ENCODE data around the gene LEF1. TPM values are rescaled to one million over a fixed set of nuclear protein-coding genes. Genes with fewer than 3 reads are reported as not detected.
A peak's percentile ranks its signal among the peaks of the same experiment; 100 is the strongest.

Gene LEF1
- polyA plus RNA-seq = 8.5 TPM
- long read RNA-seq, donor 1 = 0 reads
- long read RNA-seq, donor 2, partial matches to known transcripts = 0 of 1 reads
- long read RNA-seq, donor 2, other reads (novel, unspliced or antisense) = 0 of 1 reads
- long read RNA-seq, donor 3 = 0 reads
- long read RNA-seq, donor 4 = 0 reads
- long read RNA-seq, donor 5 = 0 reads
- long read RNA-seq, donor 6, partial matches to known transcripts = 0 of 2 reads
- long read RNA-seq, donor 6, other reads (novel, unspliced or antisense) = 0 of 2 reads
- long read RNA-seq, donor 7, partial matches to known transcripts = 0 of 1 reads
- long read RNA-seq, donor 7, other reads (novel, unspliced or antisense) = 0 of 1 reads
- long read RNA-seq, donor 8, partial matches to known transcripts = 0 of 1 reads
- long read RNA-seq, donor 8, other reads (novel, unspliced or antisense) = 0 of 1 reads
- long read RNA-seq, donor 9, partial matches to known transcripts = 0 of 1 reads
- long read RNA-seq, donor 9, other reads (novel, unspliced or antisense) = 0 of 1 reads
- long read RNA-seq, donor 10, partial matches to known transcripts = 0 of 2 reads
- long read RNA-seq, donor 10, other reads (novel, unspliced or antisense) = 0 of 2 reads
- long read RNA-seq, donor 11 = 0 reads

- Histone ChIP-seq H3K27ac (ENCODE audit: low read length) (no peak within 1 kb of the TSS), H3K4me1 (ENCODE audit: control insufficient read depth, insufficient read depth, low read length) (peaks cover 24% of the 10 kb centered on the region), H3K27me3 (ENCODE audit: control insufficient read depth, insufficient read depth, low read length) (peaks cover 96% of the 10 kb centered on the region)
Measured at GRCh38 chr4:108168671-108169523, at the start of gene LEF1. Gene LEF1 (minus strand): TSS chr4:108168932. CDS start chr4:108167767, 1,165 bp downstream.

GRCh38 chr4:108216510-108216909 is 47.8 kb upstream of the LEF1 start:
- H3K4me3 ChIP-seq (ENCODE audit: low read length) = no peak overlapping the region
- no peaks in the 10 kb centered on the region for H3K27me3 ChIP-seq (ENCODE audit: control insufficient read depth, insufficient read depth, low read length)
- peaks cover 4% of the 10 kb centered on the region for H3K4me1 ChIP-seq (ENCODE audit: control insufficient read depth, insufficient read depth, low read length)
- no peaks in the 10 kb centered on the region for H3K9me3 ChIP-seq (ENCODE audit: control insufficient read depth, low read depth, low read length)
- no peaks in the 10 kb centered on the region for H3K36me3 ChIP-seq (ENCODE audit: control insufficient read depth, insufficient read depth, low read length)
- no peak for DNase-seq
- no peak overlapping the region for H3K27ac ChIP-seq (ENCODE audit: low read length)

More at GRCh38 chr4:108168671-108169523, at the start of gene LEF1:
- Histone ChIP-seq H3K4me3 (ENCODE audit: low read length) (peak within 1 kb of the TSS; percentile 42), H3K36me3 (ENCODE audit: control insufficient read depth, insufficient read depth, low read length) (no peaks in the 10 kb centered on the region), H3K9me3 (ENCODE audit: control insufficient read depth, low read depth, low read length) (peaks cover 3% of the 10 kb centered on the region)
- peak in 1 of 2 donors; percentile 68 for DNase-seq
- 20% methylated on average over 1 of the region's 61 CpGs for WGBS (ENCODE audit: insufficient coverage, low lambda C conversion rate)

GRCh38 chr4:108215055-108215454 is 46.3 kb upstream of the LEF1 start:
- Histone ChIP-seq H3K27ac (ENCODE audit: low read length) (no peak overlapping the region), H3K4me1 (ENCODE audit: control insufficient read depth, insufficient read depth, low read length) (peaks cover 4% of the 10 kb centered on the region), H3K36me3 (ENCODE audit: control insufficient read depth, insufficient read depth, low read length) (no peaks in the 10 kb centered on the region), H3K4me3 (ENCODE audit: low read length) (no peak overlapping the region), H3K9me3 (ENCODE audit: control insufficient read depth, low read depth, low read length) (no peaks in the 10 kb centered on the region), H3K27me3 (ENCODE audit: control insufficient read depth, insufficient read depth, low read length) (no peaks in the 10 kb centered on the region)
- peak; percentile 19 to 49 for DNase-seq
- no CpG with 5 or more reads among the region's 4 CpGs for WGBS (ENCODE audit: insufficient coverage, low lambda C conversion rate)

GRCh38 chr4:108213723-108214122 is 45.0 kb upstream of the LEF1 start:
- Histone ChIP-seq H3K4me1 (ENCODE audit: control insufficient read depth, insufficient read depth, low read length) (peaks cover 4% of the 10 kb centered on the region), H3K4me3 (ENCODE audit: low read length) (no peak overlapping the region), H3K36me3 (ENCODE audit: control insufficient read depth, insufficient read depth, low read length) (no peaks in the 10 kb centered on the region), H3K9me3 (ENCODE audit: control insufficient read depth, low read depth, low read length) (no peaks in the 10 kb centered on the region), H3K27ac (ENCODE audit: low read length) (no peak overlapping the region), H3K27me3 (ENCODE audit: control insufficient read depth, insufficient read depth, low read length) (no peaks in the 10 kb centered on the region)
- 100% methylated on average over 1 of the region's 4 CpGs for WGBS (ENCODE audit: insufficient coverage, low lambda C conversion rate)
- no peak for DNase-seq

GRCh38 chr4:108213308-108213707 is 44.6 kb upstream of the LEF1 start:
- Histone ChIP-seq H3K4me3 (ENCODE audit: low read length) (no peak overlapping the region), H3K27me3 (ENCODE audit: control insufficient read depth, insufficient read depth, low read length) (no peaks in the 10 kb centered on the region), H3K27ac (ENCODE audit: low read length) (no peak overlapping the region), H3K9me3 (ENCODE audit: control insufficient read depth, low read depth, low read length) (no peaks in the 10 kb centered on the region), H3K36me3 (ENCODE audit: control insufficient read depth, insufficient read depth, low read length) (no peaks in the 10 kb centered on the region), H3K4me1 (ENCODE audit: control insufficient read depth, insufficient read depth, low read length) (peaks cover 4% of the 10 kb centered on the region)
- no CpG with 5 or more reads among the region's 3 CpGs for WGBS (ENCODE audit: insufficient coverage, low lambda C conversion rate)
- no peak for DNase-seq

- peaks cover 4% of the 10 kb centered on the region for H3K4me1 ChIP-seq (ENCODE audit: control insufficient read depth, insufficient read depth, low read length)
- H3K9me3 ChIP-seq (ENCODE audit: control insufficient read depth, low read depth, low read length) = no peaks in the 10 kb centered on the region
- H3K27me3 ChIP-seq (ENCODE audit: control insufficient read depth, insufficient read depth, low read length) = no peaks in the 10 kb centered on the region
- no peak overlapping the region for H3K4me3 ChIP-seq (ENCODE audit: low read length)
- no peak overlapping the region for H3K27ac ChIP-seq (ENCODE audit: low read length)
- H3K36me3 ChIP-seq (ENCODE audit: control insufficient read depth, insufficient read depth, low read length) = no peaks in the 10 kb centered on the region
- WGBS (ENCODE audit: insufficient coverage, low lambda C conversion rate) = no CpG with 5 or more reads among the region's 5 CpGs
- no peak for DNase-seq
Measured at GRCh38 chr4:108210989-108211835, 42.5 kb upstream of the LEF1 start.

GRCh38 chr4:108209489-108209888 is 40.8 kb upstream of the LEF1 start:
- WGBS (ENCODE audit: insufficient coverage, low lambda C conversion rate) = no CpG with 5 or more reads among the region's 2 CpGs

GRCh38 chr4:108205859-108206258 is 37.1 kb upstream of the LEF1 start:
- no peak overlapping the region for H3K27ac ChIP-seq (ENCODE audit: low read length)
- DNase-seq = no peak
- H3K4me1 ChIP-seq (ENCODE audit: control insufficient read depth, insufficient read depth, low read length) = no peaks in the 10 kb centered on the region
- H3K4me3 ChIP-seq (ENCODE audit: low read length) = no peak overlapping the region
- no CpG with 5 or more reads among the region's 1 CpG for whole genome bisulfite sequencing (ENCODE audit: insufficient coverage, low lambda C conversion rate)
- H3K36me3 ChIP-seq (ENCODE audit: control insufficient read depth, insufficient read depth, low read length) = no peaks in the 10 kb centered on the region
- no peaks in the 10 kb centered on the region for H3K27me3 ChIP-seq (ENCODE audit: control insufficient read depth, insufficient read depth, low read length)
- peaks cover 5% of the 10 kb centered on the region for H3K9me3 ChIP-seq (ENCODE audit: control insufficient read depth, low read depth, low read length)

More at GRCh38 chr4:108209489-108209888, 40.8 kb upstream of the LEF1 start:
- Histone ChIP-seq H3K4me3 (ENCODE audit: low read length) (no peak overlapping the region), H3K27me3 (ENCODE audit: control insufficient read depth, insufficient read depth, low read length) (no peaks in the 10 kb centered on the region), H3K9me3 (ENCODE audit: control insufficient read depth, low read depth, low read length) (no peaks in the 10 kb centered on the region), H3K36me3 (ENCODE audit: control insufficient read depth, insufficient read depth, low read length) (no peaks in the 10 kb centered on the region), H3K4me1 (ENCODE audit: control insufficient read depth, insufficient read depth, low read length) (no peaks in the 10 kb centered on the region), H3K27ac (ENCODE audit: low read length) (no peak overlapping the region)
- no peak for DNase-seq

- 92% methylated on average over 2 of the region's 2 CpGs for WGBS (ENCODE audit: insufficient coverage, low lambda C conversion rate)
- Histone ChIP-seq H3K4me1 (ENCODE audit: control insufficient read depth, insufficient read depth, low read length) (no peaks in the 10 kb centered on the region), H3K4me3 (ENCODE audit: low read length) (no peak overlapping the region)
Measured at GRCh38 chr4:108204518-108204917, 35.8 kb upstream of the LEF1 start.

More at GRCh38 chr4:108204518-108204917, 35.8 kb upstream of the LEF1 start:
- peaks cover 5% of the 10 kb centered on the region for H3K9me3 ChIP-seq (ENCODE audit: control insufficient read depth, low read depth, low read length)
- no peaks in the 10 kb centered on the region for H3K36me3 ChIP-seq (ENCODE audit: control insufficient read depth, insufficient read depth, low read length)
- H3K27ac ChIP-seq (ENCODE audit: low read length) = no peak overlapping the region
- no peak for DNase-seq
- no peaks in the 10 kb centered on the region for H3K27me3 ChIP-seq (ENCODE audit: control insufficient read depth, insufficient read depth, low read length)

Measured in large intestine (tissue), 12 donors.